Hematopoietic multipotent progenitor cell treated with erythropoietin and hydrocortisone succinate and interleukin-3 and kit ligand, for 8 days (in vitro differentiated cells): ENCODE data around the gene TEPSIN.

Experiments
- DNase-seq: peaks from one replicate; pipeline ENCODE4 v3.0.0-alpha.2; 2015

Gene TEPSIN

GRCh38 chr17:81234940-81235821 is 3.7 kb downstream of the TEPSIN start:
- DNase-seq = no peak

GRCh38 chr17:81234506-81234855 is 4.4 kb downstream of the TEPSIN start:
- DNase-seq = no peak

GRCh38 chr17:81233811-81234505 is 4.9 kb downstream of the TEPSIN start:
- no peak for DNase-seq

GRCh38 chr17:81233316-81233715 is 5.5 kb downstream of the TEPSIN start:
- DNase-seq = no peak

GRCh38 chr17:81232616-81233241 is 6.1 kb downstream of the TEPSIN start:
- no peak for DNase-seq

GRCh38 chr17:81231766-81232581 is 6.9 kb downstream of the TEPSIN start:
- no peak for DNase-seq

GRCh38 chr17:81231121-81231645 is 7.7 kb downstream of the TEPSIN start:
- no peak for DNase-seq

- DNase-seq = no peak
Observed at GRCh38 chr17:81230043-81230820, 8.6 kb downstream of the TEPSIN start.

- no peak for DNase-seq
Observed at GRCh38 chr17:81229666-81229920, 9.3 kb downstream of the TEPSIN start.

GRCh38 chr17:81228834-81229665 is 9.8 kb downstream of the TEPSIN start:
- no peak for DNase-seq

- DNase-seq = no peak
Observed at GRCh38 chr17:81228420-81228819, 10.4 kb downstream of the TEPSIN start.

- DNase-seq = peak; percentile 34
Observed at GRCh38 chr17:81227630-81228029, 11.2 kb downstream of the TEPSIN start.

GRCh38 chr17:81223762-81224130 is 15.1 kb downstream of the TEPSIN start:
- DNase-seq = peak; percentile 18

- DNase-seq = peak; percentile 98
Observed at GRCh38 chr17:81222906-81223761, 15.7 kb downstream of the TEPSIN start, which contains the start of gene CEP131. Gene CEP131, minus strand, starts transcription at chr17:81222965. Its CDS starts 2,909 bp downstream, at chr17:81220056.

- DNase-seq = no peak
Observed at GRCh38 chr17:81222620-81222905, 16.3 kb downstream of the TEPSIN start.

GRCh38 chr17:81221842-81222619 is 16.8 kb downstream of the TEPSIN start:
- DNase-seq = no peak

GRCh38 chr17:81221371-81221841 is 17.4 kb downstream of the TEPSIN start:
- DNase-seq = no peak

- DNase-seq = no peak
Observed at GRCh38 chr17:81219476-81220180, 19.2 kb downstream of the TEPSIN start.

- DNase-seq = no peak
Observed at GRCh38 chr17:81218991-81219390, 19.9 kb downstream of the TEPSIN start.
